ENCODE results near the gene RELA. TPM values are rescaled to one million over a fixed set of nuclear protein-coding genes. Genes with fewer than 3 reads are reported as not detected.

RELA gene
- total RNA-seq, 1 experiment from 2014 or later: 35.1 TPM

- TF ChIP-seq ESRRA (CRISPR knock-in tag; IDR thresholded peaks at IDR 0.05; ENCODE audit: borderline replicate concordance) (no peak), ZNF263 (CRISPR knock-in tag; IDR thresholded peaks at IDR 0.05; ENCODE audit: low read depth) (no peak), FOXJ3 (CRISPR knock-in tag; IDR thresholded peaks at IDR 0.05; ENCODE audit: borderline replicate concordance) (no peak), E2F5 (CRISPR knock-in tag; IDR thresholded peaks at IDR 0.05) (0 out of 2 replicates have a peak, but pooled peaks have one; percentile 33), AR (CRISPR knock-in tag; IDR thresholded peaks at IDR 0.05) (no peak), ZNF219 (CRISPR knock-in tag; IDR thresholded peaks at IDR 0.05; ENCODE audit: borderline replicate concordance) (no peak), PRDM15 (CRISPR knock-in tag; IDR thresholded peaks at IDR 0.05) (no peak), CDX4 (CRISPR knock-in tag; IDR thresholded peaks at IDR 0.05; ENCODE audit: borderline replicate concordance) (no peak), IRF1 (CRISPR knock-in tag; IDR thresholded peaks at IDR 0.05) (0 out of 2 replicates have a peak, but pooled peaks have one; percentile 28), ZNF671 (CRISPR knock-in tag; IDR thresholded peaks at IDR 0.05) (peak; percentile 66; the same call in 1 of the 2 replicates), ZNF232 (CRISPR knock-in tag; IDR thresholded peaks at IDR 0.05) (0 out of 2 replicates have a peak, but pooled peaks have one; percentile 25), PRRX2 (CRISPR knock-in tag; IDR thresholded peaks at IDR 0.05) (peak; percentile 83; the same call in 1 of the 2 replicates), RORB (CRISPR knock-in tag; IDR thresholded peaks at IDR 0.05) (no peak), ZNF425 (CRISPR knock-in tag; conservative IDR thresholded peaks at IDR 0.05) (0 out of 2 replicates have a peak, but pooled peaks have one; percentile 47), ZNF281 (CRISPR knock-in tag; IDR thresholded peaks at IDR 0.05) (no peak), ZNF532 (CRISPR knock-in tag; IDR thresholded peaks at IDR 0.05; ENCODE audit: borderline replicate concordance) (peak; percentile 69; the same call in 1 of the 2 replicates), TP53 (CRISPR knock-in tag; IDR thresholded peaks at IDR 0.05) (no peak), MXD4 (CRISPR knock-in tag; IDR thresholded peaks at IDR 0.05; ENCODE audit: borderline replicate concordance) (no peak), NR1H2 (CRISPR knock-in tag; IDR thresholded peaks at IDR 0.05) (no peak)
These were observed 10.0 kb downstream of the RELA start (continued) for GRCh38 chr11:65652511-65653228.

Data from WTC11 (cell line).